Liver (tissue), 3 donors: ENCODE data around the gene ARHGEF39.

Experiments used
- EGR1 ChIP-seq, 2 donors: IDR thresholded peaks; 2 replicates each; pipeline ENCODE4 v1.6.1; 2016 to 2018; ENCODE audit warnings: antibody characterized with exemption in 2 of 2, low read depth in 2 of 2
- GABPA ChIP-seq, 2 donors: IDR thresholded peaks in 1 of 2; conservative IDR thresholded peaks in 1 of 2; 2 replicates each; pipeline ENCODE4 v1.6.1; 2016; ENCODE audit warnings: antibody characterized with exemption in 2 of 2, mild to moderate bottlenecking in 1 of 2, moderate library complexity in 1 of 2
- JUND ChIP-seq, 2 donors: IDR thresholded peaks; 2 replicates each; pipeline ENCODE4 v1.6.1; 2016; ENCODE audit warnings: antibody characterized with exemption in 2 of 2
- RAD21 ChIP-seq, 2 donors: IDR thresholded peaks; 2 replicates each; pipeline ENCODE4 v1.6.1; 2016; ENCODE audit warnings: antibody characterized with exemption in 2 of 2, mild to moderate bottlenecking in 2 of 2
- SP1 ChIP-seq: IDR thresholded peaks from 2 replicates; pipeline ENCODE4 v1.6.1; 2018; ENCODE audit warnings: antibody characterized with exemption, mild to moderate bottlenecking
- TAF1 ChIP-seq: conservative IDR thresholded peaks from 2 replicates; pipeline ENCODE4 v1.6.1; 2016; ENCODE audit warnings: antibody characterized with exemption, mild to moderate bottlenecking
- YY1 ChIP-seq: IDR thresholded peaks from 2 replicates; pipeline ENCODE4 v1.6.1; 2016; ENCODE audit warnings: antibody characterized with exemption, mild to moderate bottlenecking
- TF ChIP-seq, protein P1 (sequence below): fragments of 150-350 bp; IDR thresholded peaks from 2 replicates; pipeline ENCODE4 v1.5.1; 2017; ENCODE audit warnings: improper control_type of control experiment, low read depth, low read length; ENCODE audit not compliant: missing input control
- TF ChIP-seq, protein P2 (sequence below): IDR thresholded peaks from 2 replicates; pipeline ENCODE4 v1.6.1; 2016; ENCODE audit warnings: antibody characterized with exemption, mild to moderate bottlenecking
- TF ChIP-seq, protein P3 (sequence below): IDR thresholded peaks from 2 replicates; pipeline ENCODE4 v1.6.1; 2016; ENCODE audit warnings: antibody characterized with exemption
- donor health status: healthy.
- donor health status: healthy.

GRCh38 chr9:35609820-35610163, 55.2 kb downstream of the ARHGEF39 start:
- TF ChIP-seq, protein P1, sequence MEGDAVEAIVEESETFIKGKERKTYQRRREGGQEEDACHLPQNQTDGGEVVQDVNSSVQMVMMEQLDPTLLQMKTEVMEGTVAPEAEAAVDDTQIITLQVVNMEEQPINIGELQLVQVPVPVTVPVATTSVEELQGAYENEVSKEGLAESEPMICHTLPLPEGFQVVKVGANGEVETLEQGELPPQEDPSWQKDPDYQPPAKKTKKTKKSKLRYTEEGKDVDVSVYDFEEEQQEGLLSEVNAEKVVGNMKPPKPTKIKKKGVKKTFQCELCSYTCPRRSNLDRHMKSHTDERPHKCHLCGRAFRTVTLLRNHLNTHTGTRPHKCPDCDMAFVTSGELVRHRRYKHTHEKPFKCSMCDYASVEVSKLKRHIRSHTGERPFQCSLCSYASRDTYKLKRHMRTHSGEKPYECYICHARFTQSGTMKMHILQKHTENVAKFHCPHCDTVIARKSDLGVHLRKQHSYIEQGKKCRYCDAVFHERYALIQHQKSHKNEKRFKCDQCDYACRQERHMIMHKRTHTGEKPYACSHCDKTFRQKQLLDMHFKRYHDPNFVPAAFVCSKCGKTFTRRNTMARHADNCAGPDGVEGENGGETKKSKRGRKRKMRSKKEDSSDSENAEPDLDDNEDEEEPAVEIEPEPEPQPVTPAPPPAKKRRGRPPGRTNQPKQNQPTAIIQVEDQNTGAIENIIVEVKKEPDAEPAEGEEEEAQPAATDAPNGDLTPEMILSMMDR = no peak
- no peak for TF ChIP-seq YY1
- no peak for TF ChIP-seq RAD21 (IDR thresholded peaks at IDR 0.05)
- no peak for TF ChIP-seq SP1
- TF ChIP-seq, protein P2, sequence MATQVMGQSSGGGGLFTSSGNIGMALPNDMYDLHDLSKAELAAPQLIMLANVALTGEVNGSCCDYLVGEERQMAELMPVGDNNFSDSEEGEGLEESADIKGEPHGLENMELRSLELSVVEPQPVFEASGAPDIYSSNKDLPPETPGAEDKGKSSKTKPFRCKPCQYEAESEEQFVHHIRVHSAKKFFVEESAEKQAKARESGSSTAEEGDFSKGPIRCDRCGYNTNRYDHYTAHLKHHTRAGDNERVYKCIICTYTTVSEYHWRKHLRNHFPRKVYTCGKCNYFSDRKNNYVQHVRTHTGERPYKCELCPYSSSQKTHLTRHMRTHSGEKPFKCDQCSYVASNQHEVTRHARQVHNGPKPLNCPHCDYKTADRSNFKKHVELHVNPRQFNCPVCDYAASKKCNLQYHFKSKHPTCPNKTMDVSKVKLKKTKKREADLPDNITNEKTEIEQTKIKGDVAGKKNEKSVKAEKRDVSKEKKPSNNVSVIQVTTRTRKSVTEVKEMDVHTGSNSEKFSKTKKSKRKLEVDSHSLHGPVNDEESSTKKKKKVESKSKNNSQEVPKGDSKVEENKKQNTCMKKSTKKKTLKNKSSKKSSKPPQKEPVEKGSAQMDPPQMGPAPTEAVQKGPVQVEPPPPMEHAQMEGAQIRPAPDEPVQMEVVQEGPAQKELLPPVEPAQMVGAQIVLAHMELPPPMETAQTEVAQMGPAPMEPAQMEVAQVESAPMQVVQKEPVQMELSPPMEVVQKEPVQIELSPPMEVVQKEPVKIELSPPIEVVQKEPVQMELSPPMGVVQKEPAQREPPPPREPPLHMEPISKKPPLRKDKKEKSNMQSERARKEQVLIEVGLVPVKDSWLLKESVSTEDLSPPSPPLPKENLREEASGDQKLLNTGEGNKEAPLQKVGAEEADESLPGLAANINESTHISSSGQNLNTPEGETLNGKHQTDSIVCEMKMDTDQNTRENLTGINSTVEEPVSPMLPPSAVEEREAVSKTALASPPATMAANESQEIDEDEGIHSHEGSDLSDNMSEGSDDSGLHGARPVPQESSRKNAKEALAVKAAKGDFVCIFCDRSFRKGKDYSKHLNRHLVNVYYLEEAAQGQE = no peak
- TF ChIP-seq, protein P3, sequence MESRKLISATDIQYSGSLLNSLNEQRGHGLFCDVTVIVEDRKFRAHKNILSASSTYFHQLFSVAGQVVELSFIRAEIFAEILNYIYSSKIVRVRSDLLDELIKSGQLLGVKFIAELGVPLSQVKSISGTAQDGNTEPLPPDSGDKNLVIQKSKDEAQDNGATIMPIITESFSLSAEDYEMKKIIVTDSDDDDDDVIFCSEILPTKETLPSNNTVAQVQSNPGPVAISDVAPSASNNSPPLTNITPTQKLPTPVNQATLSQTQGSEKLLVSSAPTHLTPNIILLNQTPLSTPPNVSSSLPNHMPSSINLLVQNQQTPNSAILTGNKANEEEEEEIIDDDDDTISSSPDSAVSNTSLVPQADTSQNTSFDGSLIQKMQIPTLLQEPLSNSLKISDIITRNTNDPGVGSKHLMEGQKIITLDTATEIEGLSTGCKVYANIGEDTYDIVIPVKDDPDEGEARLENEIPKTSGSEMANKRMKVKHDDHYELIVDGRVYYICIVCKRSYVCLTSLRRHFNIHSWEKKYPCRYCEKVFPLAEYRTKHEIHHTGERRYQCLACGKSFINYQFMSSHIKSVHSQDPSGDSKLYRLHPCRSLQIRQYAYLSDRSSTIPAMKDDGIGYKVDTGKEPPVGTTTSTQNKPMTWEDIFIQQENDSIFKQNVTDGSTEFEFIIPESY = no peak
- TF ChIP-seq TAF1 = no peak
- TF ChIP-seq EGR1 (IDR thresholded peaks at IDR 0.05; ENCODE audit: low read depth in 2 of 2) = no peak
- TF ChIP-seq GABPA (IDR thresholded peaks at IDR 0.05 in 1 of 2, conservative IDR thresholded peaks at IDR 0.05 in 1 of 2) = no peak
- TF ChIP-seq JUND (IDR thresholded peaks at IDR 0.05) = no peak
